Mesothelial cell of epicardium (in vitro differentiated cells): ENCODE data around the gene MSANTD3. TPM values are rescaled to one million over a fixed set of nuclear protein-coding genes. Genes with fewer than 3 reads are reported as not detected.

Experiments
- DNase-seq, 2 experiments: peaks; one replicate each; pipeline ENCODE4 v3.0.0; 2021; ENCODE audit warnings: low spot score in 2 of 2; ENCODE audit not compliant: unreplicated experiment in 2 of 2
- H3K27ac Mint-ChIP-seq: 2 replicates; pipeline ENCODE4 v1.8.0; 2021; ENCODE audit warnings: mixed read lengths
- H3K27me3 Mint-ChIP-seq: 2 replicates; pipeline ENCODE4 v1.8.0; 2021; ENCODE audit warnings: low read depth, mixed read lengths
- H3K36me3 Mint-ChIP-seq: 2 replicates; pipeline ENCODE4 v1.8.0; 2021; ENCODE audit warnings: mixed read lengths
- H3K4me1 Mint-ChIP-seq: 2 replicates; pipeline ENCODE4 v1.8.0; 2021; ENCODE audit warnings: mixed read lengths
- H3K4me3 Mint-ChIP-seq: 2 replicates; pipeline ENCODE4 v1.8.0; 2021; ENCODE audit warnings: mild to moderate bottlenecking, moderate library complexity, mixed read lengths
- H3K9me3 Mint-ChIP-seq: 2 replicates; pipeline ENCODE4 v1.8.0; 2021; ENCODE audit warnings: mixed read lengths
- total RNA-seq: library from RNA; stranded (reverse); gene quantifications from 3 replicates; pipeline ENCODE4 v1.2.1, GENCODE V29; 2021
- TF ChIP-seq, protein P1 (sequence below): fragments of 200-600 bp; sonication (generic); IDR thresholded peaks from one replicate; pipeline ENCODE4 v1.5.0; 2021; ENCODE audit warnings: antibody characterized with exemption; ENCODE audit not compliant: unreplicated experiment

The MSANTD3 gene
- total RNA-seq, 1 donor from 2014 or later, result 35.4 TPM

DNA sequence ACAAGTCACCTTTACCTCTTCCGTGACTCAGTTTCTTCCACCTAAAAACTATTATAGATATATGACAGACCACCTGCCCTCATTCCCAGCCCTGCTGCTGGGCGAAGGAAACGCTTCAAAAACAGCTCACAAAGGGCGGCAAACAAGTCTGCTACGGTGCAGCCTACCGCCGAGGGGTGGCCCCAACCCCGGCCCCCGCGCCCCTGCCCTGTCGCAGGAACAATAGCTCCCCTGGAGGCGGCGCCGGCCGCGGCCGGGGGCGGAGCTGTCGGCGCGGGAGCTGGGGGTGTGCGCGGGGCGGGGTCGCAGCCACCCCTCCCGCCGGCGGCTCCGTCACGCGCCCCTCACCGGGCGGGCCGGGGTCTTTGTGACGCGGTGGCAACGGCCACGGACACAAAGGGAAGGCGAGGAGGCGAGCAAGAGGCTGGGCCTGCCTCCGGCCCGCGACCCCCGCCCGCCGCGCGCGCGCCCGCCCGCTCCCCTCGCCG lies 45.9 kb downstream of the MSANTD3 start, which contains the start of gene TMEFF1:
Gene TMEFF1 (plus strand): TSS at position 362 of the 488 bp plus-strand sequence. CDS start 396 bp downstream, outside the sequence.
- Mint-ChIP-seq H3K27me3 (no peaks in the 10 kb centered on the region), H3K4me1 (peaks cover 14% of the 10 kb centered on the region), H3K27ac (peak within 1 kb of the TSS; percentile 73), H3K9me3 (no peaks in the 10 kb centered on the region), H3K4me3 (peak within 1 kb of the TSS; percentile 74), H3K36me3 (no peaks in the 10 kb centered on the region)
- TF ChIP-seq, protein P1, sequence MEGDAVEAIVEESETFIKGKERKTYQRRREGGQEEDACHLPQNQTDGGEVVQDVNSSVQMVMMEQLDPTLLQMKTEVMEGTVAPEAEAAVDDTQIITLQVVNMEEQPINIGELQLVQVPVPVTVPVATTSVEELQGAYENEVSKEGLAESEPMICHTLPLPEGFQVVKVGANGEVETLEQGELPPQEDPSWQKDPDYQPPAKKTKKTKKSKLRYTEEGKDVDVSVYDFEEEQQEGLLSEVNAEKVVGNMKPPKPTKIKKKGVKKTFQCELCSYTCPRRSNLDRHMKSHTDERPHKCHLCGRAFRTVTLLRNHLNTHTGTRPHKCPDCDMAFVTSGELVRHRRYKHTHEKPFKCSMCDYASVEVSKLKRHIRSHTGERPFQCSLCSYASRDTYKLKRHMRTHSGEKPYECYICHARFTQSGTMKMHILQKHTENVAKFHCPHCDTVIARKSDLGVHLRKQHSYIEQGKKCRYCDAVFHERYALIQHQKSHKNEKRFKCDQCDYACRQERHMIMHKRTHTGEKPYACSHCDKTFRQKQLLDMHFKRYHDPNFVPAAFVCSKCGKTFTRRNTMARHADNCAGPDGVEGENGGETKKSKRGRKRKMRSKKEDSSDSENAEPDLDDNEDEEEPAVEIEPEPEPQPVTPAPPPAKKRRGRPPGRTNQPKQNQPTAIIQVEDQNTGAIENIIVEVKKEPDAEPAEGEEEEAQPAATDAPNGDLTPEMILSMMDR, result no peak
- DNase-seq, result peak; percentile 61 to 77

DNA sequence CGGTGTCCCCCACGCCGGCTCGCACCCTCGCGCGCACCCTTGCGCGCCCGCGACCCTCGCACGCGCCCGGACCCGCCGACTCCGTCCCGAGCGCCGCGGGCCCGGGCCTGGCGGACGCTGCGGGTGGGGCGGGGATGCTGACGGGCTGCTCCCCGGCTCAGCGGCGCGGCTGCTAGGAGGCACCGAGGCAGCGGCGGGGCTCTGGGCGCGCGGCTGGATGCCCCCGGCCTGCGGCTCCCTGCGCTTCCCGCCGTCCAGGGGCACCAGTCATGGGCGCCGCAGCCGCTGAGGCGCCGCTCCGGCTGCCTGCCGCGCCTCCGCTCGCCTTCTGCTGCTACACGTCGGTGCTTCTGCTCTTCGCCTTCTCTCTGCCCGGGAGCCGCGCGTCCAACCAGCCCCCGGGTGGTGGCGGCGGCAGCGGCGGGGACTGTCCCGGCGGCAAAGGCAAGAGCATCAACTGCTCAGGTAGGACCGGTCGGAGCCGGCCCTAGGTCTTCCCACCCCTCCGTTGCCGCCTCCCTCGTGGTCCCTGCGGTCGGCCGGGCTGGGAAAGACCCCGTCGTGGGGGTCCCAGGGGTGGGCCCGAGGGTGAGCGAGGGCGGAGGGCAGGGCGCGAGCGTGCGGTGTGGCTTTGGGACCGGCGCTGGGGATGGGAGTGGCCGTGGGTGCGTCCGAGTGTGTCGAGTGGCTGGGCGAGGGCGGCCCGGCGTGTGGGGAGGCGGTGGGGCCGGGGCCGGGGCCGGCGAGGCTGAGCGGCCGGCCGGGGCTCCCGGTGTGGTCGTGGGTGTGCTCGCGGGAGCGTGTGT lies 46.5 kb downstream of the MSANTD3 start:
- H3K4me1 Mint-ChIP-seq, result peaks cover 14% of the 10 kb centered on the region
- no peak overlapping the region for H3K27ac Mint-ChIP-seq
- TF ChIP-seq, protein P1, result no peak
- no peaks in the 10 kb centered on the region for H3K9me3 Mint-ChIP-seq
- no peaks in the 10 kb centered on the region for H3K27me3 Mint-ChIP-seq
- peak; percentile 33 to 64 for DNase-seq
- peak overlapping the region; percentile 74 for H3K4me3 Mint-ChIP-seq
- no peaks in the 10 kb centered on the region for H3K36me3 Mint-ChIP-seq

DNA sequence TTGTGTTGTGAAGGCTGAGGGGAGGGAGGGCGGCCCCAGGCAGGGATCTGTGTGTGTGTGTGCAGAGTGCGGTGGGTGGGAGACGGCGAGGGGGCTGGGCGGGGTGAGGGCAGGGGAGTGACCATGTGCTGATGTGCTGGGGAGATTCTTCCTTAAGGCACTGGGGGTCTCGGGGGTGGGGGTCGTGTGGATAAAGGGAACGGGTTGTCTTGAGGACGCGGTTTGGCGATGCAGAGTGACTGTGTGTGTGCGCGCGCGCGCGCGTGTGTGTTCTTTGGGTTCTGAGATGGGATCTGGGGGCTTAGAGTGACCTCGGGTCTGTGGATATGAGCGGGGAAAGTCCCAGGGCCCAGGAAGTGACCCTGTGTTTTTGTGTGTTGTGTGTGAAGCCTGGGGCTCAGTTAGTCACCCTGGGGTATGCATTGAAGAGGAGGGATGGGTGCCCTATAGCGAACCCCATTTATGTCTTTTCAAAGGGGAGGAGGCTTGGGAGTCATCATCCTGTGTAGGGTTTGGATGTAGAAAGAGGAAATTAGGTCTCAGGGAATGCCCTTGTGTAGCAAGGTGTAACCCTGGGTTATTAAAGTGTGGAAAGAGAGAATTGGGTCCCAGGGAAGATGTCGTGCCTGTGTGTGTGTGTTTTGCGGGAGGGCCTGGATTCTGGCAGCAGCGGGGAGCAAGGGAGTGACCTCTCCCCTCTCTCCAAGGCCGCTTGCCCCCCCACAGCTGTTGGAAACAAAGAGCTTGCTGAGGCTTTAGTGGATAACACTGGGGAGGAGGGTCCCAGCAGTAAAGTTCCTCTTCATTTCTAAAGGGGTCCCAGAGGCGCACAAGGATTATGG lies 47.4 kb downstream of the MSANTD3 start:
- Mint-ChIP-seq H3K4me3 (peak overlapping the region; percentile 74), H3K36me3 (peaks cover under 1% of the 10 kb centered on the region), H3K27me3 (no peaks in the 10 kb centered on the region), H3K9me3 (peaks cover under 1% of the 10 kb centered on the region), H3K4me1 (peaks cover 14% of the 10 kb centered on the region), H3K27ac (peak overlapping the region; percentile 21)
- TF ChIP-seq, protein P1, result no peak
- DNase-seq, result peak in 1 of 2 experiments; percentile 20

DNA sequence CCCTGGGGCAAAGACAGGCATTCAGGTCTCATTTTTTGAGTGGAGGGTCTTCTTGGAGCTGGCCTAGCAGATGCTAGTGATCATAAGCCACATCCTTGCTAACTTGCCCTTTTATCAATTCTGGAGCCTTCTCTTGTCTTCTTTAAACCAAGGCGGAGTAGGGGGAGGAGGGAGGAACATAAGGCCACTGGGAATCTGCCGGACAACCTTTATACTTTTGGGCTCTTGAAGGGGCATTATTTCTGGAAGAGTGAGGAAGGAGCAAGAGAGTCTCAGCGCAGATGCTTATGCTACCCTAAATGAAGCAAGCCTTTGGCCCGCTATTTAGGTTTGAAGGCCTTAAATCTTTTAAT lies 48.0 kb downstream of the MSANTD3 start:
- no peak overlapping the region for H3K27ac Mint-ChIP-seq
- peak overlapping the region; percentile 74 for H3K4me3 Mint-ChIP-seq
- TF ChIP-seq, protein P1, result no peak
- peaks cover 6% of the 10 kb centered on the region for H3K36me3 Mint-ChIP-seq
- H3K4me1 Mint-ChIP-seq, result peaks cover 14% of the 10 kb centered on the region
- peaks cover 7% of the 10 kb centered on the region for H3K9me3 Mint-ChIP-seq
- H3K27me3 Mint-ChIP-seq, result no peaks in the 10 kb centered on the region
- no peak for DNase-seq

DNA sequence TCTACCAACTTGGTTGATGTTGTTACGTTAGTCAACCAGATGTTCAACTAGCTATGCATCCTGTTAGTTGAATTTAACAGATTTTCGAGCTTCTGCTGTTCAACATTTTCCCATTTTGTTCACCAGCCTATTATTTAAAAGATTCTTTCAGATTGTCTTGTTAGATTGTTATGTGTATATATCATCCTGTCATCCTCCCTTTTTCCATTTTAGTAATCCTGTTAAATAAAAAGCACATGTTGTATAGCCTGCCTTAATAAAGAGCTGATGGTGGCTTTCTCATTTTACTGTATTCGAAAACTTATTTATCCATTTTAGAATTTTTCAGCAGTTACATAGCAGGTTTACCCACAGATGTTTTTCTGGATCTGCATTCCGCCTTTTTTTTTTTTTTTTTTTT lies 50.3 kb downstream of the MSANTD3 start:
- TF ChIP-seq, protein P1, result no peak
- Mint-ChIP-seq H3K27me3 (no peaks in the 10 kb centered on the region), H3K36me3 (peaks cover 7% of the 10 kb centered on the region), H3K27ac (no peak overlapping the region), H3K4me3 (no peak overlapping the region), H3K4me1 (peaks cover 14% of the 10 kb centered on the region), H3K9me3 (peaks cover 13% of the 10 kb centered on the region)
- no peak for DNase-seq
